IMR-90 (cell line): ENCODE data around the gene NR4A3. TPM values are rescaled to one million over a fixed set of nuclear protein-coding genes. Genes with fewer than 3 reads are reported as not detected.

Experiments
- ATAC-seq: fragments of 200-7000 bp; cut with Tn5 transposase; 2 replicates; pipeline ENCODE4 v1.9.1; 2020; ENCODE audit warnings: low read depth, mild to moderate bottlenecking, moderate library complexity
- BruUV-seq: library from RNA; stranded (reverse); fragments of 400-500 nt; replicated peaks from 2 replicates; lab custom pipeline; 2021; lab: Mats Ljungman, UMichigan
- CTCF ChIA-PET: fragments of 300-600 bp; formaldehyde crosslinking; extraction: SDS; loops from one replicate; lab custom pipeline; 2021; ENCODE audit warnings: antibody characterized with exemption; lab: Yijun Ruan, JAX
- POLR2A ChIA-PET: fragments of 300-600 bp; sonication (Branson Sonifier 250); formaldehyde crosslinking; loops from one replicate; lab custom pipeline; 2022; ENCODE audit warnings: antibody characterized with exemption; ENCODE audit not compliant: unreplicated experiment; lab: Charles Lee
- DNase-seq: peaks from one replicate; pipeline ENCODE4 v3.0.0; 2013
- H2AFZ ChIP-seq: replicated peaks from 2 replicates; pipeline ENCODE3; 2013; ENCODE audit warnings: low read length, mild to moderate bottlenecking; ENCODE audit not compliant: poor library complexity
- H2AK5ac ChIP-seq: 2 replicates; pipeline ENCODE4 v1.6.1; 2013; ENCODE audit warnings: low read depth, low read length, inconsistent platforms
- H2AK9ac ChIP-seq: replicated peaks from 2 replicates; pipeline ENCODE3; 2013; ENCODE audit warnings: mild to moderate bottlenecking, low read depth, low read length, moderate library complexity; ENCODE audit not compliant: poor library complexity
- H2BK120ac ChIP-seq: 2 replicates; pipeline ENCODE4 v1.6.1; 2013; ENCODE audit warnings: low read depth, low read length, inconsistent platforms
- H2BK15ac ChIP-seq: 3 replicates; pipeline ENCODE4 v1.6.1; 2013; ENCODE audit warnings: low read depth, low read length, inconsistent platforms
- H2BK20ac ChIP-seq: 2 replicates; pipeline ENCODE4 v1.6.1; 2013; ENCODE audit warnings: low read depth, mild to moderate bottlenecking, inconsistent platforms, low read length, moderate library complexity
- H2BK5ac ChIP-seq: 2 replicates; pipeline ENCODE4 v1.6.1; 2013; ENCODE audit warnings: mild to moderate bottlenecking, low read depth, low read length, inconsistent platforms; ENCODE audit not compliant: poor library complexity, severe bottlenecking
- H3K14ac ChIP-seq: replicated peaks from 2 replicates; pipeline ENCODE4 v1.6.1; 2013; ENCODE audit warnings: low read depth, low read length, inconsistent platforms
- H3K18ac ChIP-seq: 2 replicates; pipeline ENCODE4 v1.6.1; 2013; ENCODE audit warnings: low read depth, low read length, control low read depth
- H3K23ac ChIP-seq: 2 replicates; pipeline ENCODE4 v1.6.1; 2013; ENCODE audit warnings: low read depth, low read length, inconsistent platforms
- H3K27ac ChIP-seq: 2 replicates; pipeline ENCODE4 v1.5.1; 2013; ENCODE audit warnings: mild to moderate bottlenecking, control low read depth, low read length; ENCODE audit not compliant: insufficient read depth
- H3K27me3 ChIP-seq: 2 replicates; pipeline ENCODE4 v1.6.1; 2013; ENCODE audit warnings: low read length; ENCODE audit not compliant: control insufficient read depth, insufficient read depth
- H3K36me3 ChIP-seq: 2 replicates; pipeline ENCODE4 v1.6.1; 2013; ENCODE audit warnings: low read length, mixed read lengths; ENCODE audit not compliant: control insufficient read depth, insufficient read depth
- H3K4ac ChIP-seq: 2 replicates; pipeline ENCODE4 v1.6.1; 2013; ENCODE audit warnings: low read depth, low read length, inconsistent platforms
- H3K4me1 ChIP-seq: 2 replicates; pipeline ENCODE4 v1.6.1; 2013; ENCODE audit warnings: low read length, mixed read lengths; ENCODE audit not compliant: control insufficient read depth, insufficient read depth
- H3K4me2 ChIP-seq: 2 replicates; pipeline ENCODE4 v1.6.1; 2013; ENCODE audit warnings: low read depth, mild to moderate bottlenecking, control low read depth, low read length, moderate library complexity
- H3K4me3 ChIP-seq: 2 replicates; pipeline ENCODE4 v1.5.1; 2013; ENCODE audit warnings: low read depth, mild to moderate bottlenecking, control low read depth, low read length, moderate library complexity; ENCODE audit not compliant: insufficient read depth
- H3K56ac ChIP-seq: 2 replicates; pipeline ENCODE4 v1.6.1; 2013; ENCODE audit warnings: low read length, inconsistent platforms; ENCODE audit not compliant: insufficient read depth; ENCODE audit errors: extremely low read depth
- H3K79me1 ChIP-seq, 2 experiments: 2 replicates each; pipeline ENCODE4 v1.6.1; 2013; ENCODE audit warnings: low read length in 2 of 2, inconsistent platforms in 1 of 2, low read depth in 1 of 2
- H3K9ac ChIP-seq: 2 replicates; pipeline ENCODE4 v1.6.1; 2013; ENCODE audit warnings: low read depth, low read length, control low read depth
- H3K9me1 ChIP-seq: 2 replicates; pipeline ENCODE4 v1.6.1; 2013; ENCODE audit warnings: low read length, inconsistent platforms; ENCODE audit not compliant: insufficient read depth
- H3K9me3 ChIP-seq: 2 replicates; pipeline ENCODE4 v1.6.1; 2013; ENCODE audit warnings: low read length; ENCODE audit not compliant: control insufficient read depth, insufficient read depth
- H4K20me1 ChIP-seq: 2 replicates; pipeline ENCODE4 v1.6.1; 2013; ENCODE audit warnings: low read length, inconsistent platforms; ENCODE audit not compliant: insufficient read depth
- H4K5ac ChIP-seq: 2 replicates; pipeline ENCODE4 v1.6.1; 2013; ENCODE audit warnings: mild to moderate bottlenecking, low read depth, low read length, control low read depth
- H4K8ac ChIP-seq, 2 experiments: 2 replicates each; pipeline ENCODE4 v1.6.1; 2013; ENCODE audit warnings: low read depth in 2 of 2, low read length in 2 of 2, control low read depth in 1 of 2, inconsistent platforms in 1 of 2
- H4K91ac ChIP-seq: 2 replicates; pipeline ENCODE4 v1.6.1; 2013; ENCODE audit warnings: low read depth, low read length, inconsistent platforms; ENCODE audit not compliant: insufficient read depth
- BHLHE40 ChIP-seq: fragments of 150-350 bp; IDR thresholded peaks from 2 replicates; pipeline ENCODE4 v1.6.1; 2016; ENCODE audit warnings: mild to moderate bottlenecking, low read depth, low read length
- CEBPB ChIP-seq: IDR thresholded peaks from 2 replicates; pipeline ENCODE4 v1.6.1; 2012; ENCODE audit warnings: low read depth, low read length, improper control_type of control experiment
- CHD1 ChIP-seq: IDR thresholded peaks from 2 replicates; pipeline ENCODE4 v1.6.1; 2012; ENCODE audit warnings: low read depth, low read length, improper control_type of control experiment
- CTCF ChIP-seq: conservative IDR thresholded peaks from 2 replicates; pipeline ENCODE4 v1.5.1; 2012; ENCODE audit warnings: mild to moderate bottlenecking, low read depth, low read length, improper control_type of control experiment
- ELK1 ChIP-seq: fragments of 150-350 bp; IDR thresholded peaks from 2 replicates; pipeline ENCODE4 v1.6.1; 2016; ENCODE audit warnings: low read depth, mild to moderate bottlenecking, low read length, moderate library complexity, borderline replicate concordance
- FOS ChIP-seq: fragments of 150-350 bp; IDR thresholded peaks from 2 replicates; pipeline ENCODE4 v1.6.1; 2016; ENCODE audit warnings: low read depth, low read length
- MAFK ChIP-seq: IDR thresholded peaks from 2 replicates; pipeline ENCODE4 v1.6.1; 2012; ENCODE audit warnings: low read depth, low read length, improper control_type of control experiment
- MAZ ChIP-seq: IDR thresholded peaks from 2 replicates; pipeline ENCODE4 v1.6.1; 2012; ENCODE audit warnings: low read depth, mild to moderate bottlenecking, low read length, improper control_type of control experiment, moderate library complexity, borderline replicate concordance
- MXI1 ChIP-seq: IDR thresholded peaks from 2 replicates; pipeline ENCODE4 v1.6.1; 2012; ENCODE audit warnings: low read depth, mild to moderate bottlenecking, low read length, moderate library complexity, borderline replicate concordance
- RAD21 ChIP-seq: IDR thresholded peaks from 2 replicates; pipeline ENCODE4 v1.6.1; 2012; ENCODE audit warnings: low read length, improper control_type of control experiment
- RCOR1 ChIP-seq: IDR thresholded peaks from 2 replicates; pipeline ENCODE4 v1.6.1; 2012; ENCODE audit warnings: mild to moderate bottlenecking, low read length, improper control_type of control experiment; ENCODE audit not compliant: insufficient replicate concordance
- RFX5 ChIP-seq: IDR thresholded peaks from 2 replicates; pipeline ENCODE4 v1.8.0; 2012; ENCODE audit warnings: low read depth, mild to moderate bottlenecking, low read length, moderate library complexity
- SMC3 ChIP-seq: fragments of 150-350 bp; IDR thresholded peaks from 2 replicates; pipeline ENCODE4 v1.6.1; 2016; ENCODE audit warnings: low read depth, mild to moderate bottlenecking, antibody characterized with exemption, low read length, moderate library complexity
- USF2 ChIP-seq: fragments of 150-350 bp; IDR thresholded peaks from 2 replicates; pipeline ENCODE4 v1.6.1; 2017; ENCODE audit warnings: mild to moderate bottlenecking, antibody characterized with exemption, low read length, low read depth
- dilution Hi-C: fragments of 300-500 bp; cut with HindIII; formaldehyde crosslinking; loops from one replicate; pipeline ENCODE4 v1.14.3; 2018; ENCODE audit warnings: low sequenced_read_pairs; ENCODE audit not compliant: unreplicated experiment
- in situ Hi-C: fragments of 300-500 bp; cut with MboI; formaldehyde crosslinking; loops from 3 replicates; pipeline ENCODE4 v1.14.3; 2019; ENCODE audit warnings: low sequenced_read_pairs, inconsistent platforms, mixed read lengths
- intact Hi-C: fragments of 100-400 bp; cut with micrococcal nuclease; formaldehyde crosslinking; loops from 2 replicates; pipeline ENCODE4 v1.10.0; 2022
- polyA plus RNA-seq, 3 experiments: library from polyadenylated mRNA; depleted of rRNA; stranded (reverse); fragments of >200 nt; gene quantifications; 2 replicates each; pipeline ENCODE4 v1.2.3, GENCODE V29; 2012; ENCODE audit warnings: low replicate concordance in 1 of 3
- total RNA-seq: library from RNA; depleted of rRNA; stranded (reverse); fragments of >200 nt; gene quantifications from 2 replicates; pipeline ENCODE4 v1.2.3, GENCODE V29; 2012

Gene NR4A3
- total and polyA plus RNA-seq, 2 of the 4 experiments (the other 2 are of a cell fraction), result 0.27 to 0.54 TPM

DNA sequence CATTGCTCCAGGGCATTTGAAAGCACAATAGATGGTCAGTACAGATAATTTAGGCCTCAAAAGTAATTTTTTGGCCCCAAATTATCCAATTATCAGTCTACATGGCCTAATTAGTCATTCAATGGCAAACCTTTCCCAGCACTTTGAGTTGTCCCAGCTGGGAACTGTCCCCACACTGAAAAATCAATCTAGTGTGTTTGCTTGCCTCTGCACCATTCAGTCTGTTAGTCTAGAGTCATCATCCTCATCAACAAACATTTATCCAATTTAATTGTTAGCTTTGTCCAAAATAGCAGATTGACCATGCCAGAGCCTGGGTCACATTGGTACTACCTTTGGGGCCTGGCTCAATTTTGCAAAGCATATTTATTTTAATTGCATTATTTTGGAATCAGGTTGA, 13.9 kb downstream of the NR4A3 start:
- Histone ChIP-seq H3K23ac (no peak overlapping the region), H3K4me3 (no peak overlapping the region), H3K9ac (no peak overlapping the region), H2AFZ (no peak overlapping the region), H4K5ac (no peak overlapping the region), H4K91ac (no peak overlapping the region), H2BK120ac (no peak overlapping the region), H2BK20ac (no peak overlapping the region), H3K14ac (no peak overlapping the region), H3K4me1 (no peaks in the 10 kb centered on the region), H4K20me1 (no peaks in the 10 kb centered on the region), H3K4ac (no peak overlapping the region), H3K9me1 (no peaks in the 10 kb centered on the region; the same call in 1 of the 2 replicates), H3K27ac (no peak overlapping the region), H4K8ac (no peak overlapping the region), H2BK5ac (no peak overlapping the region), H2AK9ac (no peak overlapping the region), H3K27me3 (no peaks in the 10 kb centered on the region), H3K56ac (no peak overlapping the region), H2BK15ac (no peak overlapping the region), H3K36me3 (peaks cover 2% of the 10 kb centered on the region; the same call in 1 of the 2 replicates), H3K9me3 (no peaks in the 10 kb centered on the region), H2AK5ac (no peak overlapping the region), H3K4me2 (no peak overlapping the region), H3K18ac (no peak overlapping the region), H3K79me1 (no peaks in the 10 kb centered on the region)
- TF ChIP-seq USF2 (no peak), CHD1 (no peak), BHLHE40 (no peak), CEBPB (no peak), FOS (no peak), SMC3 (no peak), RFX5 (no peak), RCOR1 (no peak), RAD21 (no peak), MAFK (no peak), MAZ (no peak), CTCF (no peak), ELK1 (no peak), MXI1 (no peak)
- BruUV-seq, result no TSS peak
- ATAC-seq, result no peak
- ChIA-PET POLR2A (no interaction called here), CTCF (interaction anchor here (1.3 kb wide), 1 partner anchor 20 kb away, joined by 5 read pairs; no protein-coding TSS in a partner anchor)
- dilution Hi-C loops (no loop called here), intact Hi-C loops (no loop called here), in situ Hi-C loops (loop anchor here (25.0 kb wide), 1 partner anchor 973 kb away; no protein-coding TSS in a partner anchor)
- no peak for DNase-seq
